Thyroid gland (tissue), 4 donors: ENCODE data around the gene OLA1.

Experiments
- POLR2A ChIP-seq, 2 donors: fragments of 450-650 bp; IDR thresholded peaks; one replicate each; pipeline ENCODE4 v1.6.1; 2017; ENCODE audit warnings: antibody characterized with exemption in 2 of 2, mild to moderate bottlenecking in 2 of 2, moderate library complexity in 1 of 2
- TF ChIP-seq, protein P1 (sequence below), 6 experiments: fragments of 200-600 bp in 3 of 6; fragments of 450-650 bp in 3 of 6; sonication (generic) in 3 of 6; IDR thresholded peaks; one replicate each; pipeline ENCODE4 v1.5.1; 2016 to 2019; ENCODE audit warnings: antibody characterized with exemption in 6 of 6, mild to moderate bottlenecking in 2 of 6, inconsistent platforms in 1 of 6, moderate library complexity in 1 of 6

DNA sequence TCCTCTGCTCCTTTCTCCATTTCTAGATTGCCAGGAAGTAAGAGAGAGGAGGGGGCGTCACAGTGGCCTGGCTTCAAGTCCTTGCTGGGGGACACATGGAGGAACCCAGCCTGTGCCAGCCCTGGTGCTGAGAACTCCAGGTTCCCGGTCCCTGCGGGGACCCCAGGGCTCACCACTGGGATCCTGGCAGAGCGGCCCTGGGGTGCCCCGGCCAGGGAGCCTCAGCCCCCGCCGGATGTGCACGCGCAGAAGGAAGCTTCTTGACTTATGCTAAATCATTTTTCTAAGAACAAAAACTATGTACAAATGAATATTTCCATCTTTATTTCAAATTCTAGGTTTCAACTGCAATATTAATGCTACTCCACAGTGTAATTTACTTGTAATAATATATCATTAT, 200.6 kb downstream of the OLA1 start:
- no peak for TF ChIP-seq POLR2A (IDR thresholded peaks at IDR 0.05)
- TF ChIP-seq, protein P1, sequence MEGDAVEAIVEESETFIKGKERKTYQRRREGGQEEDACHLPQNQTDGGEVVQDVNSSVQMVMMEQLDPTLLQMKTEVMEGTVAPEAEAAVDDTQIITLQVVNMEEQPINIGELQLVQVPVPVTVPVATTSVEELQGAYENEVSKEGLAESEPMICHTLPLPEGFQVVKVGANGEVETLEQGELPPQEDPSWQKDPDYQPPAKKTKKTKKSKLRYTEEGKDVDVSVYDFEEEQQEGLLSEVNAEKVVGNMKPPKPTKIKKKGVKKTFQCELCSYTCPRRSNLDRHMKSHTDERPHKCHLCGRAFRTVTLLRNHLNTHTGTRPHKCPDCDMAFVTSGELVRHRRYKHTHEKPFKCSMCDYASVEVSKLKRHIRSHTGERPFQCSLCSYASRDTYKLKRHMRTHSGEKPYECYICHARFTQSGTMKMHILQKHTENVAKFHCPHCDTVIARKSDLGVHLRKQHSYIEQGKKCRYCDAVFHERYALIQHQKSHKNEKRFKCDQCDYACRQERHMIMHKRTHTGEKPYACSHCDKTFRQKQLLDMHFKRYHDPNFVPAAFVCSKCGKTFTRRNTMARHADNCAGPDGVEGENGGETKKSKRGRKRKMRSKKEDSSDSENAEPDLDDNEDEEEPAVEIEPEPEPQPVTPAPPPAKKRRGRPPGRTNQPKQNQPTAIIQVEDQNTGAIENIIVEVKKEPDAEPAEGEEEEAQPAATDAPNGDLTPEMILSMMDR (IDR thresholded peaks at IDR 0.05) = no peak
